GM10847 (cell line): ENCODE data around the gene SLC44A1.

ENCODE experiments used
- POLR2A ChIP-seq: IDR thresholded peaks from 2 replicates; pipeline ENCODE4 v1.6.1; 2011; ENCODE audit not compliant: insufficient read length; ENCODE audit errors: extremely low read depth

SLC44A1 gene

GRCh38 chr9:105359892-105360291 lies 115.4 kb downstream of the SLC44A1 start:
- no peak for TF ChIP-seq POLR2A

- TF ChIP-seq POLR2A: no peak
Measured at GRCh38 chr9:105360344-105360743, 115.9 kb downstream of the SLC44A1 start.

DNA sequence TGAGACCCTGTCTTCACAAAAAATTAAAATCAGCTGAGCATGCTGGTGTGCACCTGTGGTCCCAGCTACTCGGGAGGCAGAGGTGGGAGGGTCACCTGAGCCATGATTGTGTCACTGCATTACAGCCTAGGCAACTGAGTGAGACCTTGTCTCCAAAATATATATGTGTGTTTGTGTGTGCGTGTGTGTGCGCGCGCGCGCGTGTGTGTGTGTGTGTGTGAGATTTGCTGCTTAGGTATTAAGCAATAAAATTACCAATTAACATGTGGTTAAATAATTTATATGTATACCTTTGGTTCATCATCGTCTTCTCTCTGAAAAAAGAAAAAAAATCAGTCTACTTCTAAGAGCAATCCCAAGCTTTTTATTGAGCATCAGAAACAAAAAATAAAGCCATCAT lies 117.4 kb downstream of the SLC44A1 start:
- no peak for TF ChIP-seq POLR2A

- TF ChIP-seq POLR2A: no peak
Measured at GRCh38 chr9:105362470-105362869, 118.0 kb downstream of the SLC44A1 start.

DNA sequence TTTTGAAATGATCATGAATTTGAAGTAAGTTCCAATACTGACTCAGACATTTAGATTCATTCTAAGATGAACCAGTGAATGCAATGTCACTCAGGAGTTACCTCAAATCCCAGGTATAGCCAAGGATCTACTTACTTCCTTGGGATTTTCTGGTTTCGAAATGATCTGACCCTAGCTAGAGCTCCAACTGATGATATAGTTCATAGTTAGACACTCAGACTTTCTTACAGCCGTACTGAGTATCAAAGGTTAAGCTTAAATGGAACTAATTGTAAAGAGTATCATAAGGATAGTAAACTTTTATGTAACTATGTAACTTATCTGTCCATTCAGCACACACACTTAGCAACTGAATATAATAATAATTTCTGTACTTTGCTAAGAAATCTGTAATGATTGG lies 119.4 kb downstream of the SLC44A1 start:
- TF ChIP-seq POLR2A: no peak

- TF ChIP-seq POLR2A: no peak
Measured at GRCh38 chr9:105369911-105370310, 125.5 kb downstream of the SLC44A1 start.

- no peak for TF ChIP-seq POLR2A
Measured at GRCh38 chr9:105373723-105374122, 129.3 kb downstream of the SLC44A1 start.

DNA sequence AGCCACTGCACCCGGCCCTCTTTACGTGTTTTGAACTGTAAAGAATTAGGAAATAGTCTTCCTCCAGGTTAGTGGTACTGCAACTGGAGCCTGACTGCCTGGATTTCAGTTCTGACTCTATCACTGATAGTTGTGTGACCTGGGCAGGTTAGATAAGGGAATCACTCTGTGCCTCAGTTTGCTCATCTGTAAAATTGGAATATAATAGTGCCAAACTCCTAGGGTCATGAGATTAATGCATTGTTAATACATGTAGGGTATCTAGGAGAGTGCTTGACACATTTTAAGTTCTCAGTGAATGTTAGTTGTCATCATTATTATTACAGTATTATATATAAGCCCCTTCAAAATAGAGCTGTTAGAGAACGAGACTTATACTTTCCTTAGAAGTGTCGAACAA lies 130.9 kb downstream of the SLC44A1 start:
- no peak for TF ChIP-seq POLR2A

DNA sequence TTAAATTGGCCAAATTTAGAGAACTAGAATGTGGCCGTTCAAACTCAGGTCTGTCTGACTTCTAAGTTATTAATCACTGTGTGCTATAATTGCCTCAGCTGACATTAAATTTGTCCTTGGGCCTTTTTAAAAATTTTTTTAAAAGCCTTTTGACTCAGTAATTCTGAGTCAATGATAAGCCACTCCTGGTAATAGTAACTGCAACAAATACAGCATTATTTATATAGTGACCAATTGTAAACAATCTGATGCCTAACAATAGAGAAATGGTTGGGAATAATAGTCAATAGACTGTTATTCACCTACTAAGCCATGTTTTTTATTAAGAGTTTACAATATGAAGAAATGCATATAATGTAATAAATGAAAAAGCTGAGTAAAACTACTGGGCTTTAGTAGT lies 132.4 kb downstream of the SLC44A1 start:
- TF ChIP-seq POLR2A: no peak

- no peak for TF ChIP-seq POLR2A
Measured at GRCh38 chr9:105385381-105385985, 141.0 kb downstream of the SLC44A1 start.

- no peak for TF ChIP-seq POLR2A
Measured at GRCh38 chr9:105389796-105390195, 145.3 kb downstream of the SLC44A1 start.

GRCh38 chr9:105390871-105391270 lies 146.4 kb downstream of the SLC44A1 start:
- TF ChIP-seq POLR2A: no peak

DNA sequence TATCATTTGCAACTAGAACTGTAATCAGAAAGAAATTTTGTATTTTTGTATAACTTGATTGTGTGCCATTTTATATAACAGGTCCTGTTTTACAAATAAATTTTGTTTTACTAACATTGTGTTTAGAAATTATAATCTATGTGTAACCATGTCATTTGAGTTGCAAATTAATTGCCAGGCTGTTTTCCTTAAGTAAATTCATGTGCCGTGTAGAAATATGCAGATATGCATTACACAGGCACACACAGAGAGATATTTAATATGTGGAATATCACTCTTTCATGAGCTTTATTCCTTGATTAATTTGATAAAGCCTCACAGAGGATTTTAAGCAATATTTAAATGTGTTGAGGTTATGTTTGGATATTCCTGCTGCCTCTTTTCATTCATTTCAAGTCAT lies 146.8 kb downstream of the SLC44A1 start:
- TF ChIP-seq POLR2A: no peak

DNA sequence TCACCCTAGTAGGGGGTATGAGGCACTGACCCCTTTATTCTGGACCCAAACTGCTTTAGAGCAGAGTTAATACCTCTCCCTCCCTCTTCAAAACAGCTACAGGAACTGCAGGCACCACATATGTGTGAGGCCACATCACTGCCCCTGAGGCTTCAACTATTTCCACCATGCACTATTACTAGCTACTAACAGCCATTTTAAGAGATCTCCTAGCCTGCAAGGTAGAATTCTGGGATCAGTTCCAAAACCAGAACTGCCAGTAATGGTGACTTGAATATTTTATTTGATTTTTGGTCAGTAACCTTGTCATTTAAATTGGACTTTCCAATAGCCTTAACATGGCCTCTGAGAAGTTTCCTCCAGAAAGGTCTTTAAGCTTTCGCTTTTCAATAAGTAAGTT lies 148.1 kb downstream of the SLC44A1 start:
- TF ChIP-seq POLR2A: no peak

DNA sequence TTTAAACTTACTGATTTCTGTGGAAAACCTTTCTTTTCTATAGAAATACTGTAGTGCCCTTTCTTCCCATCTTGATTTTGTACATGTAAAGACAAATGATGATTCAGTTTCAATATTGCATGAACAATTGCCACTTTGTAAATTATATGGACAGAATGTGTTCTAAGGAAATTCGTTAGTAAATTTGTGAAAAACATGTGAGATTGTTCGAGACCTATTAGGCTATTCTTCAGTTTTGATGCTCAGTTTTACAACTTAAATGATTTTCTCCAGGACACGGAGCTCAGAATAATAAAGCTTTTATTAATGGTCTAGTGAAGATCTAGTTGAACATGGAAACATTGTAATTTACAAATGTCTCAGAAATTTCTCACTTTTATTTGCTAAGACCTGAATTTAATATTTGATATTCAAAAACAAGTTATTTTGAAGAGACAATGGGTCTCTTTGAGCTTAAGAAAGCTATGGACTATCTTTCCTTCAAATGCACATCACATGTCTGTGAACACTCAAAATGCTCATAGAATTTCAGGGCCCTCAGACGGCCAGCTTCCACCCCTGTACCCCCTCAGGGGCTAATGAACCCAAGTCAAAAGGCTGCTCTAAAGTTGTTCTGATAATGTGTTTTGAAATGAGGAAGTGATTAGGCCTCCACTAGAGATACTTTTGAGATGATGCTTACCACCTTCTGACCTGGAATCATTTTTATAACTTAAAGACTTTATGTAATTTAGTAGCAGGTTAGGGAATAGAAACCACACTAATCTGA lies 149.3 kb downstream of the SLC44A1 start:
- no peak for TF ChIP-seq POLR2A

- TF ChIP-seq POLR2A: no peak
Measured at GRCh38 chr9:105396441-105396840, 152.0 kb downstream of the SLC44A1 start.

- TF ChIP-seq POLR2A: no peak
Measured at GRCh38 chr9:105396901-105397300, 152.4 kb downstream of the SLC44A1 start.

- TF ChIP-seq POLR2A: no peak
Measured at GRCh38 chr9:105399117-105399516, 154.7 kb downstream of the SLC44A1 start.

DNA sequence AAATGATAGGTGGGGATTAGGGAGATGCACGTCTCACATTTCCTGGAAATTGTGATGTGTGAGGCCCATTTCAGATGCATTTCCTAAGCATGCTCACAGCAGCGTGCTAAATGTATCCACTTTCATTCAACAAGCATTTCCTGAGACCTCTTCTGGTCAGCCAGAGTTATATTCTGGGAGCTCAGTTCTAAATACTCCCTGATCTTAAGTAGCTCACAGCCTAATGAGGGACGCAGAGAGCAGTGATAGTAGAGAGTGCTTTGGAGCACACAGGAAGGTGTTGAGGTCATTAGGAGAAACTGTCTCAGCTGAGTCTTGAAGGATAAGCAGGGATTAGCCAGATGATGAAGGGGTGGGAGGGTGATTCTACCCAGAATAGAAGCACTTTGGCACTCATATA lies 157.2 kb downstream of the SLC44A1 start:
- no peak for TF ChIP-seq POLR2A
